Fibroblast of lung (primary cell): ENCODE measurements around the gene PPFIA4.

Experiments
- CTCF ChIP-seq, 2 donors: IDR thresholded peaks in 1 of 2; conservative IDR thresholded peaks in 1 of 2; 1 replicate in 1 of 2; 2 replicates in 1 of 2; pipeline ENCODE4 v1.5.1; 2011 to 2012; ENCODE audit warnings: low read length in 2 of 2, control low read depth in 1 of 2, inconsistent platforms in 1 of 2, low read depth in 1 of 2, mild to moderate bottlenecking in 1 of 2
- EZH2 ChIP-seq: IDR thresholded peaks from 2 replicates; pipeline ENCODE4 v1.5.1; 2012; ENCODE audit warnings: low read length, control low read depth, mild to moderate bottlenecking; ENCODE audit errors: missing control alignments

DNA sequence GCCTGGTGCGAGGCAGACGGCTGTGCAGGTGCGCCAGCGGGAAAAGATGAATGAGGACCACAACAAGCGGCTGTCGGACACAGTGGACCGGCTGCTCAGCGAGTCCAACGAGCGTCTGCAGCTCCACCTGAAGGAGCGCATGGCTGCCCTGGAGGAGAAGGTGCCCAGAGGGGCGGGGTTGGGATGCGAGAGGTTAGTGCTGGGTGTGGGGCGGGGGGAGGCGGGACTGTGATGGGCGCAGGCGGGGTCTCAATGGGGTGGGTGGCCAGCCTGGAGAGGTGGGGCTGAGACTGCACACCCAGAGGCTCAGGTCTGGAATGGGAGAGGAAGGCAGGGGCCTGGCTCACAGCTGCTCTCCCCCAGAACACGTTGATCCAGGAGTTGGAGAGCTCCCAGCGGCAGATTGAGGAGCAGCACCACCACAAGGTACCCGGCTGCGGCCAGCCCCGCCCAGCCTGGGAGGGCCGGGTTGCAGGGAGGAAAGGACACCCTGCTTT, 22.3 kb downstream of the PPFIA4 start:
- TF ChIP-seq CTCF (conservative IDR thresholded peaks at IDR 0.05 in 1 of 2, IDR thresholded peaks at IDR 0.05 in 1 of 2; ENCODE audit: low read depth in 1 of 2, low read length in 2 of 2) (no peak), EZH2 (no peak)
